WTC11 (cell line): ENCODE measurements around the gene RIC3. TPM values are rescaled to one million over a fixed set of nuclear protein-coding genes. Genes with fewer than 3 reads are reported as not detected.

Experiments
- ATAC-seq: fragments of 200-7000 bp; cut with Tn5 transposase; 2 replicates; pipeline ENCODE4 v1.10.0; 2021; ENCODE audit warnings: mild to moderate bottlenecking, moderate library complexity
- CTCF ChIA-PET: fragments of 300-600 bp; sonication (Branson Sonifier 250); formaldehyde crosslinking; loops from one replicate; lab custom pipeline; 2021; ENCODE audit warnings: antibody characterized with exemption; lab: Charles Lee
- POLR2A ChIA-PET: fragments of 350-600 bp; sonication (Branson Sonifier 250); formaldehyde crosslinking; loops from one replicate; lab custom pipeline; 2021; ENCODE audit warnings: antibody characterized with exemption; lab: Charles Lee
- DNase-seq: peaks from one replicate; pipeline ENCODE4 v3.0.0; 2021; ENCODE audit warnings: low spot score
- H3K27ac Mint-ChIP-seq: 2 replicates; pipeline ENCODE4 v1.8.0; 2021; ENCODE audit warnings: mixed read lengths
- H3K27me3 Mint-ChIP-seq: 2 replicates; pipeline ENCODE4 v1.8.0; 2021; ENCODE audit warnings: low read depth, mild to moderate bottlenecking, moderate library complexity, mixed read lengths
- H3K36me3 Mint-ChIP-seq: 2 replicates; pipeline ENCODE4 v1.8.0; 2021; ENCODE audit warnings: mixed read lengths
- H3K4me1 Mint-ChIP-seq: 2 replicates; pipeline ENCODE4 v1.8.0; 2022; ENCODE audit warnings: mixed read lengths
- H3K4me3 Mint-ChIP-seq: 2 replicates; pipeline ENCODE4 v1.8.0; 2021; ENCODE audit warnings: mild to moderate bottlenecking, moderate library complexity, mixed read lengths
- H3K9me3 Mint-ChIP-seq: 2 replicates; pipeline ENCODE4 v1.8.0; 2021; ENCODE audit warnings: mixed read lengths
- ARID4B ChIP-seq: sonication (generic); formaldehyde crosslinking; IDR thresholded peaks from 2 replicates; pipeline ENCODE4 v1.8.0; 2023; ENCODE audit warnings: missing genetic modification reagents, mild to moderate bottlenecking, borderline replicate concordance
- ETV6 ChIP-seq: sonication (generic); formaldehyde crosslinking; IDR thresholded peaks from 2 replicates; pipeline ENCODE4 v1.8.1; 2022; ENCODE audit warnings: mild to moderate bottlenecking, missing genetic modification reagents
- IRF1 ChIP-seq: sonication (generic); formaldehyde crosslinking; IDR thresholded peaks from 2 replicates; pipeline ENCODE4 v1.8.0; 2023; ENCODE audit warnings: missing genetic modification reagents
- JUN ChIP-seq: sonication (generic); formaldehyde crosslinking; IDR thresholded peaks from 2 replicates; pipeline ENCODE4 v1.8.0; 2023; ENCODE audit warnings: mild to moderate bottlenecking, missing genetic modification reagents
- NFYB ChIP-seq: sonication (generic); formaldehyde crosslinking; conservative IDR thresholded peaks from 2 replicates; pipeline ENCODE4 v1.8.0; 2022; ENCODE audit warnings: low read depth, missing genetic modification reagents
- SMAD3 ChIP-seq: sonication (generic); formaldehyde crosslinking; IDR thresholded peaks from 2 replicates; pipeline ENCODE4 v1.8.0; 2022; ENCODE audit warnings: missing genetic modification reagents, mild to moderate bottlenecking, borderline replicate concordance
- SMAD4 ChIP-seq: sonication (generic); formaldehyde crosslinking; IDR thresholded peaks from 2 replicates; pipeline ENCODE4 v1.8.0; 2022; ENCODE audit warnings: mild to moderate bottlenecking, missing genetic modification reagents
- ZNF232 ChIP-seq: sonication (generic); formaldehyde crosslinking; IDR thresholded peaks from 2 replicates; pipeline ENCODE4 v1.8.0; 2022; ENCODE audit warnings: mild to moderate bottlenecking, missing genetic modification reagents
- total RNA-seq: library from RNA; stranded (reverse); gene quantifications from 3 replicates; pipeline ENCODE4 v1.2.3, GENCODE V29; 2021
- TF ChIP-seq, protein P1 (sequence below): sonication (generic); formaldehyde crosslinking; IDR thresholded peaks from 2 replicates; pipeline ENCODE4 v1.8.1; 2022; ENCODE audit warnings: mild to moderate bottlenecking, moderate library complexity, missing genetic modification reagents
- TF ChIP-seq, protein P2 (sequence below): sonication (generic); formaldehyde crosslinking; IDR thresholded peaks from 2 replicates; pipeline ENCODE4 v1.8.0; 2023; ENCODE audit warnings: mild to moderate bottlenecking, missing genetic modification reagents
- TF ChIP-seq, protein P3 (sequence below): fragments of 250-450 bp; sonication (Bioruptor Pico); conservative IDR thresholded peaks from 2 replicates; pipeline ENCODE4 v1.9.0; 2021; ENCODE audit warnings: mild to moderate bottlenecking
- TF ChIP-seq, protein P4 (sequence below): fragments of 200-600 bp; IDR thresholded peaks from 2 replicates; pipeline ENCODE4 v1.8.0; 2022; ENCODE audit warnings: antibody characterized with exemption
- TF ChIP-seq, protein P5 (sequence below): sonication (generic); formaldehyde crosslinking; IDR thresholded peaks from 2 replicates; pipeline ENCODE4 v1.8.0; 2022; ENCODE audit warnings: mild to moderate bottlenecking, missing genetic modification reagents
- TF ChIP-seq, protein P6 (sequence below): fragments of 250-450 bp; sonication (Bioruptor Pico); IDR thresholded peaks from 2 replicates; pipeline ENCODE4 v1.9.0; 2021; ENCODE audit warnings: mild to moderate bottlenecking
- TF ChIP-seq, protein P7 (sequence below): fragments of 250-450 bp; sonication (Bioruptor Pico); IDR thresholded peaks from 2 replicates; pipeline ENCODE4 v1.9.0; 2021; ENCODE audit warnings: mild to moderate bottlenecking, borderline replicate concordance

The RIC3 gene
- total RNA-seq, 1 experiment from 2014 or later = 15.7 TPM

- no peak overlapping the region for H3K27ac Mint-ChIP-seq
- H3K27me3 Mint-ChIP-seq = no peaks in the 10 kb centered on the region
- ATAC-seq = no peak
- TF ChIP-seq, protein P1, sequence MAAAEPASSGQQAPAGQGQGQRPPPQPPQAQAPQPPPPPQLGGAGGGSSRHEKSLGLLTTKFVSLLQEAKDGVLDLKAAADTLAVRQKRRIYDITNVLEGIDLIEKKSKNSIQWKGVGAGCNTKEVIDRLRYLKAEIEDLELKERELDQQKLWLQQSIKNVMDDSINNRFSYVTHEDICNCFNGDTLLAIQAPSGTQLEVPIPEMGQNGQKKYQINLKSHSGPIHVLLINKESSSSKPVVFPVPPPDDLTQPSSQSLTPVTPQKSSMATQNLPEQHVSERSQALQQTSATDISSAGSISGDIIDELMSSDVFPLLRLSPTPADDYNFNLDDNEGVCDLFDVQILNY (CRISPR knock-in tag) = no peak
- TF ChIP-seq, protein P2, sequence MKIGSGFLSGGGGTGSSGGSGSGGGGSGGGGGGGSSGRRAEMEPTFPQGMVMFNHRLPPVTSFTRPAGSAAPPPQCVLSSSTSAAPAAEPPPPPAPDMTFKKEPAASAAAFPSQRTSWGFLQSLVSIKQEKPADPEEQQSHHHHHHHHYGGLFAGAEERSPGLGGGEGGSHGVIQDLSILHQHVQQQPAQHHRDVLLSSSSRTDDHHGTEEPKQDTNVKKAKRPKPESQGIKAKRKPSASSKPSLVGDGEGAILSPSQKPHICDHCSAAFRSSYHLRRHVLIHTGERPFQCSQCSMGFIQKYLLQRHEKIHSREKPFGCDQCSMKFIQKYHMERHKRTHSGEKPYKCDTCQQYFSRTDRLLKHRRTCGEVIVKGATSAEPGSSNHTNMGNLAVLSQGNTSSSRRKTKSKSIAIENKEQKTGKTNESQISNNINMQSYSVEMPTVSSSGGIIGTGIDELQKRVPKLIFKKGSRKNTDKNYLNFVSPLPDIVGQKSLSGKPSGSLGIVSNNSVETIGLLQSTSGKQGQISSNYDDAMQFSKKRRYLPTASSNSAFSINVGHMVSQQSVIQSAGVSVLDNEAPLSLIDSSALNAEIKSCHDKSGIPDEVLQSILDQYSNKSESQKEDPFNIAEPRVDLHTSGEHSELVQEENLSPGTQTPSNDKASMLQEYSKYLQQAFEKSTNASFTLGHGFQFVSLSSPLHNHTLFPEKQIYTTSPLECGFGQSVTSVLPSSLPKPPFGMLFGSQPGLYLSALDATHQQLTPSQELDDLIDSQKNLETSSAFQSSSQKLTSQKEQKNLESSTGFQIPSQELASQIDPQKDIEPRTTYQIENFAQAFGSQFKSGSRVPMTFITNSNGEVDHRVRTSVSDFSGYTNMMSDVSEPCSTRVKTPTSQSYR = no peak
- TF ChIP-seq ZNF232 (CRISPR knock-in tag) (no peak), SMAD3 (no peak), ETV6 (CRISPR knock-in tag) (no peak), ARID4B (CRISPR knock-in tag) (no peak), NFYB (CRISPR knock-in tag) (no peak), SMAD4 (CRISPR knock-in tag) (no peak), JUN (no peak), IRF1 (no peak)
- TF ChIP-seq, protein P3, sequence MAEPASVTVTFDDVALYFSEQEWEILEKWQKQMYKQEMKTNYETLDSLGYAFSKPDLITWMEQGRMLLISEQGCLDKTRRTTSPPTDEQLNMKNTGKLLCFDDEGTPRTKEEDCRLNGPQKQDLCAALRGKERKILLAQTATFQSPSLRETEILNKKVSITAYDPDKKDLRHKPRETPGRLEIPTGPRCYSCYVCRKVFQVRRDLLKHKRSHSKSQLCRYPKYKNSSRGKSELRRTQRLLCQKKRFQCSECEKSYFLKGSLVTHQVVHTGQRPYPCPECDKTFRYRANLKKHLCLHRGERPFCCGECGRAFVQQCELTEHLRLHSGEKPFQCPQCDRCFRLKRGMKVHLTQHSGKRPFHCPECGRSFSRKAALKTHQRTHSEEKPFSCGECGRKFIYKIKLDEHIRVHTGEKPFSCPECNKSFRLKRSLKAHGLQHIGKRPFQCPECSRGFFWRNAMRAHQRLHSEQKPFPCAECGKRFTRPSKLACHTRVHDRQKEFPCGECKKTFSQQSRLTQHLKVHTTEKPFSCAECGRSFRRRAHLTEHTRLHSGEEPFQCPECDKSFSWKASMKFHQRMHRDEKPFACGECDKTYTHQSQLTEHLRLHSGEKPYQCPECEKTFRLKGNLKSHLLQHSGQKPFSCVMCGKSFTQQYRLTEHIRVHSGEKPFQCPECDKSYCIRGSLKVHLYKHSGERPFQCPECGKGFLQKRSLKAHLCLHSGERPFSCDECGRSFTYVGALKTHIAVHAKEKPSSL (CRISPR knock-in tag) = no peak
- TF ChIP-seq, protein P4, sequence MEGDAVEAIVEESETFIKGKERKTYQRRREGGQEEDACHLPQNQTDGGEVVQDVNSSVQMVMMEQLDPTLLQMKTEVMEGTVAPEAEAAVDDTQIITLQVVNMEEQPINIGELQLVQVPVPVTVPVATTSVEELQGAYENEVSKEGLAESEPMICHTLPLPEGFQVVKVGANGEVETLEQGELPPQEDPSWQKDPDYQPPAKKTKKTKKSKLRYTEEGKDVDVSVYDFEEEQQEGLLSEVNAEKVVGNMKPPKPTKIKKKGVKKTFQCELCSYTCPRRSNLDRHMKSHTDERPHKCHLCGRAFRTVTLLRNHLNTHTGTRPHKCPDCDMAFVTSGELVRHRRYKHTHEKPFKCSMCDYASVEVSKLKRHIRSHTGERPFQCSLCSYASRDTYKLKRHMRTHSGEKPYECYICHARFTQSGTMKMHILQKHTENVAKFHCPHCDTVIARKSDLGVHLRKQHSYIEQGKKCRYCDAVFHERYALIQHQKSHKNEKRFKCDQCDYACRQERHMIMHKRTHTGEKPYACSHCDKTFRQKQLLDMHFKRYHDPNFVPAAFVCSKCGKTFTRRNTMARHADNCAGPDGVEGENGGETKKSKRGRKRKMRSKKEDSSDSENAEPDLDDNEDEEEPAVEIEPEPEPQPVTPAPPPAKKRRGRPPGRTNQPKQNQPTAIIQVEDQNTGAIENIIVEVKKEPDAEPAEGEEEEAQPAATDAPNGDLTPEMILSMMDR = no peak
- TF ChIP-seq, protein P5, sequence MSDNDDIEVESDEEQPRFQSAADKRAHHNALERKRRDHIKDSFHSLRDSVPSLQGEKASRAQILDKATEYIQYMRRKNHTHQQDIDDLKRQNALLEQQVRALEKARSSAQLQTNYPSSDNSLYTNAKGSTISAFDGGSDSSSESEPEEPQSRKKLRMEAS (CRISPR knock-in tag) = no peak
- TF ChIP-seq, protein P6, sequence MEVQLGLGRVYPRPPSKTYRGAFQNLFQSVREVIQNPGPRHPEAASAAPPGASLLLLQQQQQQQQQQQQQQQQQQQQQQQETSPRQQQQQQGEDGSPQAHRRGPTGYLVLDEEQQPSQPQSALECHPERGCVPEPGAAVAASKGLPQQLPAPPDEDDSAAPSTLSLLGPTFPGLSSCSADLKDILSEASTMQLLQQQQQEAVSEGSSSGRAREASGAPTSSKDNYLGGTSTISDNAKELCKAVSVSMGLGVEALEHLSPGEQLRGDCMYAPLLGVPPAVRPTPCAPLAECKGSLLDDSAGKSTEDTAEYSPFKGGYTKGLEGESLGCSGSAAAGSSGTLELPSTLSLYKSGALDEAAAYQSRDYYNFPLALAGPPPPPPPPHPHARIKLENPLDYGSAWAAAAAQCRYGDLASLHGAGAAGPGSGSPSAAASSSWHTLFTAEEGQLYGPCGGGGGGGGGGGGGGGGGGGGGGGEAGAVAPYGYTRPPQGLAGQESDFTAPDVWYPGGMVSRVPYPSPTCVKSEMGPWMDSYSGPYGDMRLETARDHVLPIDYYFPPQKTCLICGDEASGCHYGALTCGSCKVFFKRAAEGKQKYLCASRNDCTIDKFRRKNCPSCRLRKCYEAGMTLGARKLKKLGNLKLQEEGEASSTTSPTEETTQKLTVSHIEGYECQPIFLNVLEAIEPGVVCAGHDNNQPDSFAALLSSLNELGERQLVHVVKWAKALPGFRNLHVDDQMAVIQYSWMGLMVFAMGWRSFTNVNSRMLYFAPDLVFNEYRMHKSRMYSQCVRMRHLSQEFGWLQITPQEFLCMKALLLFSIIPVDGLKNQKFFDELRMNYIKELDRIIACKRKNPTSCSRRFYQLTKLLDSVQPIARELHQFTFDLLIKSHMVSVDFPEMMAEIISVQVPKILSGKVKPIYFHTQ (CRISPR knock-in tag) = no peak
- TF ChIP-seq, protein P7, sequence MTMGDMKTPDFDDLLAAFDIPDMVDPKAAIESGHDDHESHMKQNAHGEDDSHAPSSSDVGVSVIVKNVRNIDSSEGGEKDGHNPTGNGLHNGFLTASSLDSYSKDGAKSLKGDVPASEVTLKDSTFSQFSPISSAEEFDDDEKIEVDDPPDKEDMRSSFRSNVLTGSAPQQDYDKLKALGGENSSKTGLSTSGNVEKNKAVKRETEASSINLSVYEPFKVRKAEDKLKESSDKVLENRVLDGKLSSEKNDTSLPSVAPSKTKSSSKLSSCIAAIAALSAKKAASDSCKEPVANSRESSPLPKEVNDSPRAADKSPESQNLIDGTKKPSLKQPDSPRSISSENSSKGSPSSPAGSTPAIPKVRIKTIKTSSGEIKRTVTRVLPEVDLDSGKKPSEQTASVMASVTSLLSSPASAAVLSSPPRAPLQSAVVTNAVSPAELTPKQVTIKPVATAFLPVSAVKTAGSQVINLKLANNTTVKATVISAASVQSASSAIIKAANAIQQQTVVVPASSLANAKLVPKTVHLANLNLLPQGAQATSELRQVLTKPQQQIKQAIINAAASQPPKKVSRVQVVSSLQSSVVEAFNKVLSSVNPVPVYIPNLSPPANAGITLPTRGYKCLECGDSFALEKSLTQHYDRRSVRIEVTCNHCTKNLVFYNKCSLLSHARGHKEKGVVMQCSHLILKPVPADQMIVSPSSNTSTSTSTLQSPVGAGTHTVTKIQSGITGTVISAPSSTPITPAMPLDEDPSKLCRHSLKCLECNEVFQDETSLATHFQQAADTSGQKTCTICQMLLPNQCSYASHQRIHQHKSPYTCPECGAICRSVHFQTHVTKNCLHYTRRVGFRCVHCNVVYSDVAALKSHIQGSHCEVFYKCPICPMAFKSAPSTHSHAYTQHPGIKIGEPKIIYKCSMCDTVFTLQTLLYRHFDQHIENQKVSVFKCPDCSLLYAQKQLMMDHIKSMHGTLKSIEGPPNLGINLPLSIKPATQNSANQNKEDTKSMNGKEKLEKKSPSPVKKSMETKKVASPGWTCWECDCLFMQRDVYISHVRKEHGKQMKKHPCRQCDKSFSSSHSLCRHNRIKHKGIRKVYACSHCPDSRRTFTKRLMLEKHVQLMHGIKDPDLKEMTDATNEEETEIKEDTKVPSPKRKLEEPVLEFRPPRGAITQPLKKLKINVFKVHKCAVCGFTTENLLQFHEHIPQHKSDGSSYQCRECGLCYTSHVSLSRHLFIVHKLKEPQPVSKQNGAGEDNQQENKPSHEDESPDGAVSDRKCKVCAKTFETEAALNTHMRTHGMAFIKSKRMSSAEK (CRISPR knock-in tag) = no peak
- ChIA-PET CTCF (interaction anchor here (1.5 to 6.9 kb wide), 4 partner anchors 14 to 96 kb away, joined by 4 to 115 read pairs (median 8); no protein-coding TSS in a partner anchor), POLR2A (no interaction called here)
- no peaks in the 10 kb centered on the region for H3K9me3 Mint-ChIP-seq
- DNase-seq = no peak
- H3K4me3 Mint-ChIP-seq = no peak overlapping the region
- H3K4me1 Mint-ChIP-seq = no peaks in the 10 kb centered on the region
- peaks cover 39% of the 10 kb centered on the region for H3K36me3 Mint-ChIP-seq
These were observed 66.4 kb downstream of the RIC3 start for GRCh38 chr11:8102296-8102915.
